Activated B cell treated with CpG ODN at 0.5 μM for 24 hours (primary cell): ENCODE measurements around the gene ALOX5AP. TPM values are rescaled to one million over a fixed set of nuclear protein-coding genes. Genes with fewer than 3 reads are reported as not detected.
A peak's percentile ranks its signal among the peaks of the same experiment; 100 is the strongest.

ENCODE experiments used
- ATAC-seq: fragments of 200-7000 bp; cut with Tn5 transposase; one replicate; pipeline ENCODE4 v1.10.0; 2021; ENCODE audit warnings: low read depth, mild to moderate bottlenecking, moderate library complexity
- CTCF ChIA-PET: fragments of 350-600 bp; sonication (Branson Sonifier 250); formaldehyde crosslinking; loops from one replicate; lab custom pipeline; 2021; ENCODE audit warnings: antibody characterized with exemption; lab: Charles Lee
- POLR2A ChIA-PET: fragments of 350-600 bp; sonication (Branson Sonifier 250); formaldehyde crosslinking; loops from one replicate; lab custom pipeline; 2021; ENCODE audit warnings: antibody characterized with exemption; lab: Charles Lee
- DNase-seq: peaks from one replicate; pipeline ENCODE4 v3.0.0; 2022
- H3K27ac Mint-ChIP-seq: one replicate; pipeline ENCODE4 v1.8.0; 2020; ENCODE audit warnings: mixed read lengths
- H3K27me3 Mint-ChIP-seq: one replicate; pipeline ENCODE4 v1.8.0; 2021; ENCODE audit warnings: mixed read lengths
- H3K36me3 Mint-ChIP-seq: one replicate; pipeline ENCODE4 v1.8.0; 2021; ENCODE audit warnings: low read depth, mixed read lengths
- H3K4me1 Mint-ChIP-seq: one replicate; pipeline ENCODE4 v1.8.0; 2021; ENCODE audit warnings: mixed read lengths
- H3K4me3 Mint-ChIP-seq: one replicate; pipeline ENCODE4 v1.8.0; 2020; ENCODE audit warnings: mild to moderate bottlenecking, mixed read lengths
- H3K9me3 Mint-ChIP-seq: one replicate; pipeline ENCODE4 v1.8.0; 2020; ENCODE audit warnings: mixed read lengths
- intact Hi-C: fragments of 100-400 bp; cut with micrococcal nuclease; formaldehyde crosslinking; loops from one replicate; pipeline ENCODE4 v1.15.1; 2024
- total RNA-seq: library from RNA; stranded (reverse); gene quantifications from 2 replicates; pipeline ENCODE4 v1.2.3, GENCODE V29; 2022
- TF ChIP-seq, protein P1 (sequence below): fragments of 200-600 bp; IDR thresholded peaks from one replicate; pipeline ENCODE4 v1.8.0; 2022; ENCODE audit warnings: antibody characterized with exemption, mild to moderate bottlenecking

ALOX5AP gene
- total RNA-seq, 1 donor from 2014 or later = 59.7 TPM

DNA sequence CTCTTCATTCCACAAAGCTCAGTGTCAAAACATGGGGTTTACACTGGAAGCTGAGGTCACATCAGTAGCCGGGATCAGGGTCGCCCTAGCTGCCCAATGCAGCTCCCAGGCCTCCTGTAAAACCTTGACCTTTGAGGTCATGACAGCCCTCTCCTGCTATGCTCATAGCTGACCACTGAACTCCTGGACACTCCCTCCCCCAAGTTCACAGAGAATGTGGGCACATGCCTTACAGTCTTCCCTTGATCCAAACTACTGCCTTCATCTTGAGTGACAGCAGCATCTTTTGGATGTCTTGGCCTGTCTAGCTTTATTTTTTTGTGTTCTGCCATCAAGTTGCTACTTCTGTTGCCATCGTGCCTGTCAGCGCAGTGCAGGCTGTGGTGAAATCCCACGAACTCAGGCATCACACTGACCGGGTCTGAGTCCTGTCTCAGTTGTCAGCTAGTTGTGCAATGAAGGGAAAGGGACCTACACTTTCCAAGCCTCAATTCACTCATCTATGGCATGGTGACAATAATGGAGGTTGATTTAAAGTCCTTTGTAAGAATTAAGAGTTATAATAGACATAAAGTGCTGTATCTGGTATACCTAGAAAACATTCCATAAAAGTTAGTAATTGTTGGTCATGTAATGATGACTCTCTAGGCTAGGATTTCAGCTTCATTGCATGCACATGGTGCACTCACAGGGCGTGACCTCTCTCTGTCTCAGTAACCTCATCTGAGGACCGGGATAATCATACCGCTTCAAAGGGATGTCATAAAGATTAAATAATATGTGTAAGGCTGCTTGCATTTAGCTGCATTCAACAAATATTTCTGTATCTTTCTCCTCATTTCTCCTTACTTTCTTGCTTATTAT, 16.4 kb upstream of the ALOX5AP start:
- intact Hi-C loops = no loop called here
- H3K9me3 Mint-ChIP-seq = no peaks in the 10 kb centered on the region
- ChIA-PET POLR2A (interaction anchor here (0.6 to 3.8 kb wide), 5 partner anchors 15 to 323 kb away, joined by 3 to 23 read pairs (median 4); partner anchors contain the start of gene ALOX5AP), CTCF (no interaction called here)
- ATAC-seq (peak; percentile 54), DNase-seq (no peak)
- H3K4me1 Mint-ChIP-seq = peaks cover 54% of the 10 kb centered on the region
- no peaks in the 10 kb centered on the region for H3K27me3 Mint-ChIP-seq
- no peaks in the 10 kb centered on the region for H3K36me3 Mint-ChIP-seq
- peak overlapping the region; percentile 19 for H3K27ac Mint-ChIP-seq
- TF ChIP-seq, protein P1, sequence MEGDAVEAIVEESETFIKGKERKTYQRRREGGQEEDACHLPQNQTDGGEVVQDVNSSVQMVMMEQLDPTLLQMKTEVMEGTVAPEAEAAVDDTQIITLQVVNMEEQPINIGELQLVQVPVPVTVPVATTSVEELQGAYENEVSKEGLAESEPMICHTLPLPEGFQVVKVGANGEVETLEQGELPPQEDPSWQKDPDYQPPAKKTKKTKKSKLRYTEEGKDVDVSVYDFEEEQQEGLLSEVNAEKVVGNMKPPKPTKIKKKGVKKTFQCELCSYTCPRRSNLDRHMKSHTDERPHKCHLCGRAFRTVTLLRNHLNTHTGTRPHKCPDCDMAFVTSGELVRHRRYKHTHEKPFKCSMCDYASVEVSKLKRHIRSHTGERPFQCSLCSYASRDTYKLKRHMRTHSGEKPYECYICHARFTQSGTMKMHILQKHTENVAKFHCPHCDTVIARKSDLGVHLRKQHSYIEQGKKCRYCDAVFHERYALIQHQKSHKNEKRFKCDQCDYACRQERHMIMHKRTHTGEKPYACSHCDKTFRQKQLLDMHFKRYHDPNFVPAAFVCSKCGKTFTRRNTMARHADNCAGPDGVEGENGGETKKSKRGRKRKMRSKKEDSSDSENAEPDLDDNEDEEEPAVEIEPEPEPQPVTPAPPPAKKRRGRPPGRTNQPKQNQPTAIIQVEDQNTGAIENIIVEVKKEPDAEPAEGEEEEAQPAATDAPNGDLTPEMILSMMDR = no peak
- H3K4me3 Mint-ChIP-seq = peak overlapping the region; percentile 2

DNA sequence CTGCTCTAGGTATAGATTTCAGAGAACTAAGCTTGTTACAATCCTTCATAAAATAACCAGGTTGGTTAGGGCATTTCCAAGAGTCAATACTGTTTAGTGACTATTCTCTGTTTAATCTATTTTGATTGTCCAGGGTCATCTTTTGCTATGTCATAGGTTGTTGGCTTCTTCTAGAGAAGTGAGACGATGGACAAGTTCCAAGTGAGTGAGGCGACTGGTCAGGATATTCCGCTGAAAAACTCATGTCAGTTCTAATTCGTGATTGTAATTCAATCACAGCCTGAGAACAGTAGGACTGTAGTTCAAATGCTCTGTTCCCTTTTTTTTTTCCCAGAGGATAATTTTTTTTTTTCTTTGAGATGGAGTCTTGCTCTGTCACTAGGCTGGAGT, 15.8 kb upstream of the ALOX5AP start:
- Mint-ChIP-seq H3K4me1 (peaks cover 54% of the 10 kb centered on the region), H3K4me3 (peak overlapping the region; percentile 2), H3K36me3 (no peaks in the 10 kb centered on the region), H3K27ac (peak overlapping the region; percentile 19), H3K9me3 (no peaks in the 10 kb centered on the region), H3K27me3 (no peaks in the 10 kb centered on the region)
- intact Hi-C loops = no loop called here
- no peak for DNase-seq
- TF ChIP-seq, protein P1 = no peak
- CTCF ChIA-PET = no interaction called here
- ATAC-seq = no peak
- POLR2A ChIA-PET = interaction anchor here (0.6 to 3.8 kb wide), 3 partner anchors 15 to 324 kb away, joined by 3 to 23 read pairs (median 3); partner anchors contain the start of gene ALOX5AP

DNA sequence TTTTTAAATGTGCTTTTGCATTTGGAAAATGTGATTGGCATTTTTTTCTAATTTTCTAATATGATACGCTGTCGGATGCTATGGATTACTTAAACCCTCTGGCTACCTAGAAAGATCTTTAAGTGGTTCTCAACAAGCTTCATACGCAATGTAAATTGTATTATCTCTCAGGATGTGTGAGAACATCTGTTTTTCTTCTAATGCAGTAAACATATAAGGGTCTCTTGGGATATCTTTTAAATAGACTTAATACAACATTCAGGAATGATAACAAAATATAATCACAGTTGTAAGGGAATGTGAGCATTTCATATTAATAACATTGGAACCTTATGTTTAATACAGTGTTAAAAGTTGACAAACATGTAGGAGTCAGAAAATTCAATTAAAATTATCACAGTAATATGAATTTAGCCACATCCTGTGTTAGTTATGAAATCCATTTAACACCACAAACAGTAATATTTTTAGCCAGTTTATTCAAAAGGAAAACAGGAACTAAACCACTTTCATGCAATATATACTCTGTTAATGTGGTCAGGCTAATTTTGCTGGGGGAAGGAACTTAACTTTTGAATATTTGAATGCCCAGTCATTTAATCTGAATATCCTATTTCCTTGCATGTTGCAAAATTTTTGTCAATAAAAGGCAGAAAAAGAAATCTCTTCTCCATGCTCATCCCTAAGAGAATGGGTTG, 15.0 kb upstream of the ALOX5AP start:
- H3K27me3 Mint-ChIP-seq = no peaks in the 10 kb centered on the region
- H3K36me3 Mint-ChIP-seq = no peaks in the 10 kb centered on the region
- H3K27ac Mint-ChIP-seq = peak overlapping the region; percentile 19
- H3K4me3 Mint-ChIP-seq = peak overlapping the region; percentile 64
- ChIA-PET CTCF (no interaction called here), POLR2A (interaction anchor here (0.5 to 3.8 kb wide), 3 partner anchors 14 to 45 kb away, joined by 3 to 23 read pairs (median 3); partner anchors contain the start of gene ALOX5AP)
- TF ChIP-seq, protein P1 = no peak
- ATAC-seq (peak; percentile 71), DNase-seq (no peak)
- intact Hi-C loops = loop anchor here (1.0 kb wide), 4 partner anchors 15 to 46 kb away; partner anchors contain the start of gene ALOX5AP
- H3K9me3 Mint-ChIP-seq = no peaks in the 10 kb centered on the region
- peaks cover 49% of the 10 kb centered on the region for H3K4me1 Mint-ChIP-seq

DNA sequence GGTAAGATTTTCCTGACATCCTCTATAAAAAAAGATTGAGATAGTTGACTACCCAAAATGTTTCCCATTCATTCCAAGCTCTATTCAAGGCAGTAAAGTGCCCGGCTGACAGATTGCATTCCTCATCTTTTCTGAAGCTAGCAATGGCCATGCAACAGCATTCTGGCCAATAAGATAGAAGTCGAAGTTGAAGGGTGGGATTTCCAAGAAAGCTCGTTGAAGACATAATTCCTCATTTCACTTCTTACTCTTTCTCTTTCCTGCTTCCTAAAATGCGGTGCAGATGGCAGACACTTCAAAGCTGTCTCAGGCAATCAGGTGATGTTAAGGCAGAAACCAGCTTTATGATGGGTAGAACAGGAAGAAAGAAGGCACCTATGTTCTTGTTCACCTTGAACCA, 13.4 kb upstream of the ALOX5AP start:
- DNase-seq (no peak), ATAC-seq (no peak)
- Mint-ChIP-seq H3K4me1 (peaks cover 46% of the 10 kb centered on the region), H3K4me3 (no peak overlapping the region), H3K9me3 (no peaks in the 10 kb centered on the region), H3K27ac (no peak overlapping the region), H3K27me3 (no peaks in the 10 kb centered on the region), H3K36me3 (no peaks in the 10 kb centered on the region)
- CTCF ChIA-PET = interaction anchor here (0.7 kb wide), 1 partner anchor 13 kb away, joined by 3 read pairs; the partner anchor contains the start of gene ALOX5AP
- intact Hi-C loops = no loop called here
- TF ChIP-seq, protein P1 = no peak
- POLR2A ChIA-PET = interaction anchor here (2.0 to 3.8 kb wide), 2 partner anchors 12 to 18 kb away, joined by 6 to 23 read pairs; partner anchors contain the start of gene ALOX5AP
